PC-9 (cell line): ENCODE measurements around the gene DCANP1. TPM values are rescaled to one million over a fixed set of nuclear protein-coding genes. Genes with fewer than 3 reads are reported as not detected.

Experiments
- BruUV-seq: library from RNA; stranded (reverse); fragments of 400-500 nt; replicated peaks from 2 replicates; lab custom pipeline; 2021; lab: Mats Ljungman, UMichigan
- CTCF ChIA-PET: fragments of 300-600 bp; sonication (Branson Sonifier 250); formaldehyde crosslinking; loops from one replicate; lab custom pipeline; 2022; ENCODE audit warnings: antibody characterized with exemption; lab: Charles Lee
- POLR2A ChIA-PET: fragments of 300-600 bp; sonication (Branson Sonifier 250); formaldehyde crosslinking; loops from one replicate; lab custom pipeline; 2022; ENCODE audit warnings: antibody characterized with exemption; ENCODE audit not compliant: unreplicated experiment; lab: Charles Lee
- DNase-seq, 2 experiments: peaks; one replicate each; pipeline versions ENCODE4 v3.0.0 to v3.0.0-alpha.2; 2015 to 2022; ENCODE audit warnings: mixed read lengths in 1 of 2
- H2AFZ ChIP-seq: fragments of 200-600 bp; sonication (generic); 2 replicates; pipeline ENCODE4 v1.8.1; 2017; ENCODE audit warnings: antibody characterized with exemption
- H3F3A ChIP-seq: fragments of 200-600 bp; sonication (generic); 2 replicates; pipeline ENCODE4 v1.8.1; 2017; ENCODE audit warnings: antibody characterized with exemption, mild to moderate bottlenecking, low read depth; ENCODE audit not compliant: insufficient read depth
- H3K27ac ChIP-seq: fragments of 200-600 bp; sonication (generic); 2 replicates; pipeline ENCODE4 v1.6.1; 2016; ENCODE audit warnings: mixed run types
- H3K27me3 ChIP-seq: fragments of 200-600 bp; sonication (generic); 2 replicates; pipeline ENCODE4 v1.6.1; 2016; ENCODE audit warnings: low read depth, mixed run types; ENCODE audit not compliant: insufficient read depth
- H3K36me3 ChIP-seq: fragments of 200-600 bp; sonication (generic); 2 replicates; pipeline ENCODE4 v1.6.1; 2016; ENCODE audit warnings: low read depth, mixed run types
- H3K4me1 ChIP-seq: fragments of 200-600 bp; sonication (generic); replicated peaks from 2 replicates; pipeline ENCODE4 v1.6.1; 2016; ENCODE audit warnings: mixed run types; ENCODE audit not compliant: insufficient read depth
- H3K4me2 ChIP-seq: fragments of 200-600 bp; sonication (generic); 2 replicates; pipeline ENCODE4 v1.6.1; 2017; ENCODE audit warnings: mixed run types
- H3K4me3 ChIP-seq: fragments of 200-600 bp; sonication (generic); 2 replicates; pipeline ENCODE4 v1.6.1; 2016; ENCODE audit warnings: mixed run types
- H3K79me2 ChIP-seq: fragments of 200-600 bp; sonication (generic); 2 replicates; pipeline ENCODE4 v1.6.1; 2017; ENCODE audit warnings: low read depth, mixed run types
- H3K9me2 ChIP-seq: fragments of 200-600 bp; sonication (generic); 2 replicates; pipeline ENCODE4 v1.8.1; 2017; ENCODE audit warnings: mild to moderate bottlenecking; ENCODE audit not compliant: insufficient read depth
- H3K9me3 ChIP-seq: fragments of 200-600 bp; sonication (generic); 2 replicates; pipeline ENCODE4 v1.8.1; 2016; ENCODE audit warnings: low read depth; ENCODE audit not compliant: insufficient read depth
- H4K20me1 ChIP-seq: fragments of 200-600 bp; sonication (generic); 2 replicates; pipeline ENCODE4 v1.8.1; 2017; ENCODE audit not compliant: insufficient read depth
- EZH2 ChIP-seq: fragments of 200-600 bp; sonication (generic); IDR thresholded peaks from 2 replicates; pipeline ENCODE4 v1.8.0; 2017; ENCODE audit warnings: antibody characterized with exemption, low read depth
- intact Hi-C: fragments of 100-400 bp; cut with micrococcal nuclease; formaldehyde crosslinking; loops from one replicate; pipeline ENCODE4 v1.10.0; 2022; ENCODE audit not compliant: unreplicated experiment
- total RNA-seq: library from RNA; stranded (reverse); gene quantifications from 2 replicates; pipeline ENCODE4 v1.2.3, GENCODE V29; 2021
- TF ChIP-seq, protein P1 (sequence below): fragments of 200-600 bp; sonication (generic); conservative IDR thresholded peaks from 2 replicates; pipeline ENCODE4 v1.6.1; 2017; ENCODE audit warnings: mixed run types, antibody characterized with exemption, mild to moderate bottlenecking, moderate library complexity

DCANP1 gene
- total RNA-seq, 1 experiment from 2014 or later, result not detected

DNA sequence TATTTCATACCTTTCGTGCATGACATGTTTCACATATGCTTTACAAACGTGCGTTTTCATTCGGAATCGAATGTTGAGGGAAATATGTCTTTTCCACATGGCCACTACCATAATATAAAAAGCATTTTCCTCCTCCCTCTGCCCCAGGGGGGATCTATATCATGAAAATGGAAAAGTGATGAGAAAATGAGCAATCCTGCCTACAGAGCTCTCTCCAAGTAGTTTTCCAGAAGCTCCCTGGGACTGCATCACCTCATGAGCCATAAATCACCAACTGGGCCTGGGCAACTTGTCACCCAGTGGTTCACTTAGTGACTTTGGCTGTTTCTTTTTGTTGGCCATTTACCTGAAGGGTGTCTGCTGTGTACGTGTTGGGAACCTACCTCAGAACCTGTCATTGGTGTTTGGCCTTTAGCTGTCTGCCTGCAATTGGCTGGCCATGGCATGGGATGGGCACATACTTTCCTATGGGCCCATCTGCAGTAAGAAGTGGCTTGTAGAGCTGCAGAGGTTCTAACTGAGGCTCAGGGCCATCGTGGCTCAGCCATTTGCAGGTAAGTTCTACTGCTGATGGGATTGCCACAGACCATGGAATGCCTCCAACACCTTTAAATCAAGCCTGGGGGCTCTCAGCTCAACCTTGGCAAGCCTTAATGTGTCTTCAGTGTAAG, 14.5 kb upstream of the DCANP1 start:
- POLR2A ChIA-PET, result no interaction called here
- H3K27ac ChIP-seq, result no peak overlapping the region

DNA sequence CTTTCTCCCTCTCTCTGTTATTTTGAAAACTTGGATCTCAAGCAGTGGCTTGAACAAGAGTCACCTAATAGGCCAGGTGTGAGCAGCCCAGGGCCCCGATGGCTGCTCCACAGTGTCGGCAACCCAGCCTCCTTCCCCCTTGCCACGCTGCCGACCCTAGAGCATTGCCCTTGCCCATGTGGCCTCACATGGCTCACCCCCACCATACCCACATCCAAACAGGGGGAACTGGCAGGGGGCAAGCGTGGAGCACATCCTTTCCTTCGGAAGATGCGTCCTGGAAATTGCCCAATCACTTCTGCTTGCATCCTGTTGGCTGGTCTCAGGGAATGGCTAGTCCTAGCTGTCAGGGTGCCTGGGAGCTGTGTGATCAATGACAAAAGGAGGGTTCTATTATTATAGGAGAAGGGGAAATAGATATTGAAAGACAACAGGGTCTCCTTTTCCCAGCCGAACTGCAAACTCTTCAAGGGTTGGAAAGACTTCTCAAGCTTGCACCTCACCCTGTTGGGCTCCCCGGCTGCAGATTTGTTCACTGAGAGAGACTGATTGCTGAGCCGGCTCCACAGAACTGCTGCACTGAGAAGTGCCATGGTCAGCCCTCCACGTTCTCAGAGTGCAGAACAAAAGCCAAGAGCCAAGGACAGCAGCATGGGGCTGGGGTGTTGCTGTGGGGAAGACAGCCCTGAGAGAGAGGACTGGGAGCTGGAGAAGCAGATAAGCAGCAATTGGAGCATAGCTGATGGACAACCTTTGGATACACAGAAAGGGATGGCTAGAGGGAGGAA, 13.3 kb upstream of the DCANP1 start:
- Histone ChIP-seq H2AFZ (no peak overlapping the region), H4K20me1 (no peaks in the 10 kb centered on the region), H3K9me3 (no peaks in the 10 kb centered on the region), H3K4me2 (no peak overlapping the region), H3F3A (no peaks in the 10 kb centered on the region), H3K27me3 (peaks cover 69% of the 10 kb centered on the region), H3K27ac (no peak overlapping the region), H3K9me2 (no peaks in the 10 kb centered on the region), H3K4me1 (no peaks in the 10 kb centered on the region), H3K79me2 (no peaks in the 10 kb centered on the region), H3K36me3 (no peaks in the 10 kb centered on the region), H3K4me3 (no peak overlapping the region)
- ChIA-PET POLR2A (no interaction called here), CTCF (interaction anchor here (0.6 to 0.7 kb wide), 5 partner anchors 57 to 1919 kb away, joined by 4 to 10 read pairs (median 6); no protein-coding TSS in a partner anchor)
- intact Hi-C loops, result no loop called here
- TF ChIP-seq, protein P1, sequence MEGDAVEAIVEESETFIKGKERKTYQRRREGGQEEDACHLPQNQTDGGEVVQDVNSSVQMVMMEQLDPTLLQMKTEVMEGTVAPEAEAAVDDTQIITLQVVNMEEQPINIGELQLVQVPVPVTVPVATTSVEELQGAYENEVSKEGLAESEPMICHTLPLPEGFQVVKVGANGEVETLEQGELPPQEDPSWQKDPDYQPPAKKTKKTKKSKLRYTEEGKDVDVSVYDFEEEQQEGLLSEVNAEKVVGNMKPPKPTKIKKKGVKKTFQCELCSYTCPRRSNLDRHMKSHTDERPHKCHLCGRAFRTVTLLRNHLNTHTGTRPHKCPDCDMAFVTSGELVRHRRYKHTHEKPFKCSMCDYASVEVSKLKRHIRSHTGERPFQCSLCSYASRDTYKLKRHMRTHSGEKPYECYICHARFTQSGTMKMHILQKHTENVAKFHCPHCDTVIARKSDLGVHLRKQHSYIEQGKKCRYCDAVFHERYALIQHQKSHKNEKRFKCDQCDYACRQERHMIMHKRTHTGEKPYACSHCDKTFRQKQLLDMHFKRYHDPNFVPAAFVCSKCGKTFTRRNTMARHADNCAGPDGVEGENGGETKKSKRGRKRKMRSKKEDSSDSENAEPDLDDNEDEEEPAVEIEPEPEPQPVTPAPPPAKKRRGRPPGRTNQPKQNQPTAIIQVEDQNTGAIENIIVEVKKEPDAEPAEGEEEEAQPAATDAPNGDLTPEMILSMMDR, result no peak
- no peak for TF ChIP-seq EZH2
- BruUV-seq, result no TSS peak
- DNase-seq, result no peak

More for the DNA sequence above, 14.5 kb upstream of the DCANP1 start:
- no peaks in the 10 kb centered on the region for H4K20me1 ChIP-seq
- CTCF ChIA-PET, result interaction anchor here (0.7 to 1.7 kb wide), 3 partner anchors 105 to 1864 kb away, joined by 3 to 7 read pairs (median 3); no protein-coding TSS in a partner anchor
- no peak overlapping the region for H3K4me2 ChIP-seq
- no peak for DNase-seq
- no peak overlapping the region for H3K4me3 ChIP-seq
- intact Hi-C loops, result loop anchor here (1.0 kb wide), 1 partner anchor 105 kb away; no protein-coding TSS in a partner anchor
- H3K4me1 ChIP-seq, result no peaks in the 10 kb centered on the region
- H3K9me3 ChIP-seq, result no peaks in the 10 kb centered on the region
- H3F3A ChIP-seq, result no peaks in the 10 kb centered on the region
- H3K9me2 ChIP-seq, result no peaks in the 10 kb centered on the region
- H3K79me2 ChIP-seq, result no peaks in the 10 kb centered on the region
- H2AFZ ChIP-seq, result no peak overlapping the region
- H3K27me3 ChIP-seq, result peaks cover 77% of the 10 kb centered on the region
- TF ChIP-seq, protein P1, result no peak
- no peak for TF ChIP-seq EZH2
- H3K36me3 ChIP-seq, result no peaks in the 10 kb centered on the region
- no TSS peak for BruUV-seq

DNA sequence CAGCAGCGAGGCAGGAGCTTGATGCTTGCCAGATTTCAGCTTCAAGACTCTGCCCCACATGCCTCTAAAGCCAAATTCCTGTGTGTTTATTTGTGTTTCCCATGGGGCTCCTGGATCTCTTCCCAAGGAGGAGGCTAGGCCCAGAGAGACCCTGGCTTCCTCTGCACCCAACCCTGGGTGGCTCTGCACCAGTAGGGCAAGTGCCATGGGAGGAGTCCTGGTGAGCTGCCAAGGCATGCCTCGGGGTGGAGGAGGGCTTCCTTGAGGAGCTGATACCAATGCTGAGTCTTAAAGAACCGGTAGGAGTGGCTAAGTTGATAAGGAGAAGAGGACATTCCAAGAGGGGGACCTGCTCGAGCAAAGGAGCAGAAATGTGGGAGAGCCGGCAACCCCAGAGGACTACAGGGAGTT, 11.8 kb upstream of the DCANP1 start:
- H3K9me3 ChIP-seq, result no peaks in the 10 kb centered on the region
- no peak overlapping the region for H3K27ac ChIP-seq
- ChIA-PET POLR2A (interaction anchor here (0.5 kb wide), 1 partner anchor 1256 kb away, joined by 3 read pairs; no protein-coding TSS in a partner anchor), CTCF (interaction anchor here (1.1 to 2.1 kb wide), 3 partner anchors 8 to 21 kb away, joined by 4 to 7 read pairs (median 4); no protein-coding TSS in a partner anchor)
- H4K20me1 ChIP-seq, result no peaks in the 10 kb centered on the region
- peak; percentile 52 to 67 for DNase-seq
- no peaks in the 10 kb centered on the region for H3K9me2 ChIP-seq
- no peaks in the 10 kb centered on the region for H3K36me3 ChIP-seq
- no peaks in the 10 kb centered on the region for H3F3A ChIP-seq
- intact Hi-C loops, result no loop called here
- no peak overlapping the region for H3K4me3 ChIP-seq
- TF ChIP-seq, protein P1, result no peak
- no peak for TF ChIP-seq EZH2
- no peaks in the 10 kb centered on the region for H3K4me1 ChIP-seq
- peak overlapping the region; percentile 17; the same call in 1 of the 2 replicates for H3K4me2 ChIP-seq
- no TSS peak for BruUV-seq
- peaks cover 61% of the 10 kb centered on the region for H3K27me3 ChIP-seq
- H2AFZ ChIP-seq, result no peak overlapping the region
- no peaks in the 10 kb centered on the region for H3K79me2 ChIP-seq
